DOHH2 (cell line): ENCODE results near the gene CHCHD3.

Experiments
- EZH2phosphoT487 ChIP-seq: fragments of 200-600 bp; sonication (generic); IDR thresholded peaks from 2 replicates; pipeline ENCODE4 v1.6.1; 2017; ENCODE audit warnings: borderline replicate concordance, mild to moderate bottlenecking, antibody characterized with exemption, low read length, moderate library complexity, mixed read lengths
- TF ChIP-seq, protein P1 (sequence below): fragments of 200-600 bp; sonication (generic); IDR thresholded peaks from one replicate; pipeline ENCODE4 v1.5.1; 2014; ENCODE audit warnings: antibody characterized with exemption, mild to moderate bottlenecking, low read depth, low read length; ENCODE audit not compliant: poor library complexity, severe bottlenecking

GRCh38 chr7:132956556-132956955 lies 125.3 kb downstream of the CHCHD3 start:
- TF ChIP-seq, protein P1, sequence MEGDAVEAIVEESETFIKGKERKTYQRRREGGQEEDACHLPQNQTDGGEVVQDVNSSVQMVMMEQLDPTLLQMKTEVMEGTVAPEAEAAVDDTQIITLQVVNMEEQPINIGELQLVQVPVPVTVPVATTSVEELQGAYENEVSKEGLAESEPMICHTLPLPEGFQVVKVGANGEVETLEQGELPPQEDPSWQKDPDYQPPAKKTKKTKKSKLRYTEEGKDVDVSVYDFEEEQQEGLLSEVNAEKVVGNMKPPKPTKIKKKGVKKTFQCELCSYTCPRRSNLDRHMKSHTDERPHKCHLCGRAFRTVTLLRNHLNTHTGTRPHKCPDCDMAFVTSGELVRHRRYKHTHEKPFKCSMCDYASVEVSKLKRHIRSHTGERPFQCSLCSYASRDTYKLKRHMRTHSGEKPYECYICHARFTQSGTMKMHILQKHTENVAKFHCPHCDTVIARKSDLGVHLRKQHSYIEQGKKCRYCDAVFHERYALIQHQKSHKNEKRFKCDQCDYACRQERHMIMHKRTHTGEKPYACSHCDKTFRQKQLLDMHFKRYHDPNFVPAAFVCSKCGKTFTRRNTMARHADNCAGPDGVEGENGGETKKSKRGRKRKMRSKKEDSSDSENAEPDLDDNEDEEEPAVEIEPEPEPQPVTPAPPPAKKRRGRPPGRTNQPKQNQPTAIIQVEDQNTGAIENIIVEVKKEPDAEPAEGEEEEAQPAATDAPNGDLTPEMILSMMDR: no peak
- no peak for TF ChIP-seq EZH2phosphoT487
